Mucosa of stomach (tissue), 1 donor: ENCODE results near the gene CD72.

Experiments used
- H3K27me3 ChIP-seq: one replicate; pipeline ENCODE4 v1.7.0; 2013; ENCODE audit warnings: mild to moderate bottlenecking, low read length; ENCODE audit not compliant: control insufficient read depth, insufficient read depth
- H3K36me3 ChIP-seq: one replicate; pipeline ENCODE4 v1.7.0; 2013; ENCODE audit warnings: low read length; ENCODE audit not compliant: control insufficient read depth, insufficient read depth
- H3K4me1 ChIP-seq: one replicate; pipeline ENCODE4 v1.7.0; 2013; ENCODE audit warnings: mild to moderate bottlenecking, low read length; ENCODE audit not compliant: control insufficient read depth, insufficient read depth
- H3K4me3 ChIP-seq: one replicate; pipeline ENCODE4 v1.7.0; 2013; ENCODE audit warnings: low read length
- H3K9ac ChIP-seq: one replicate; pipeline ENCODE4 v1.7.0; 2013; ENCODE audit warnings: mild to moderate bottlenecking, low read length, moderate library complexity
- H3K9me3 ChIP-seq: one replicate; pipeline ENCODE4 v1.7.0; 2013; ENCODE audit warnings: mild to moderate bottlenecking, low read length, moderate library complexity; ENCODE audit not compliant: control insufficient read depth
- donor health status: Pancreatic carcinoma.

CD72 gene

GRCh38 chr9:35658137-35658967 is 40.1 kb upstream of the CD72 start, which contains the start of gene CCDC107:
TSS of gene CCDC107 (plus strand) at chr9:35658292. CDS start at chr9:35658380, 88 bp downstream.
- Histone ChIP-seq H3K9me3 (no peaks in the 10 kb centered on the region), H3K9ac (peak within 1 kb of the TSS; percentile 90), H3K27me3 (no peaks in the 10 kb centered on the region), H3K36me3 (peaks cover 3% of the 10 kb centered on the region), H3K4me1 (peaks cover 41% of the 10 kb centered on the region), H3K4me3 (peak within 1 kb of the TSS; percentile 60)

- H3K9me3 ChIP-seq, result no peaks in the 10 kb centered on the region
These were observed 39.4 kb upstream of the CD72 start, which contains the start of gene RMRP for GRCh38 chr9:35657546-35658136. TSS of gene RMRP (minus strand) at chr9:35658019.

GRCh38 chr9:35656831-35657545 is 38.8 kb upstream of the CD72 start:
- H3K4me1 ChIP-seq, result peaks cover 41% of the 10 kb centered on the region
- H3K9ac ChIP-seq, result peak overlapping the region; percentile 90
- peak overlapping the region; percentile 60 for H3K4me3 ChIP-seq
- H3K36me3 ChIP-seq, result peaks cover 3% of the 10 kb centered on the region
- H3K27me3 ChIP-seq, result no peaks in the 10 kb centered on the region
- no peaks in the 10 kb centered on the region for H3K9me3 ChIP-seq

More at GRCh38 chr9:35657546-35658136, 39.4 kb upstream of the CD72 start, which contains the start of gene RMRP:
- peak within 1 kb of the TSS; percentile 90 for H3K9ac ChIP-seq
- H3K36me3 ChIP-seq, result peaks cover 3% of the 10 kb centered on the region
- H3K4me1 ChIP-seq, result peaks cover 41% of the 10 kb centered on the region
- H3K4me3 ChIP-seq, result peak within 1 kb of the TSS; percentile 60
- no peaks in the 10 kb centered on the region for H3K27me3 ChIP-seq

GRCh38 chr9:35656348-35656747 is 38.1 kb upstream of the CD72 start:
- Histone ChIP-seq H3K36me3 (peaks cover 3% of the 10 kb centered on the region), H3K9ac (no peak overlapping the region), H3K9me3 (no peaks in the 10 kb centered on the region), H3K4me1 (peaks cover 41% of the 10 kb centered on the region), H3K4me3 (no peak overlapping the region), H3K27me3 (no peaks in the 10 kb centered on the region)

GRCh38 chr9:35653611-35654010 is 35.4 kb upstream of the CD72 start:
- Histone ChIP-seq H3K4me1 (peaks cover 22% of the 10 kb centered on the region), H3K9me3 (no peaks in the 10 kb centered on the region), H3K36me3 (no peaks in the 10 kb centered on the region), H3K4me3 (no peak overlapping the region), H3K27me3 (no peaks in the 10 kb centered on the region), H3K9ac (no peak overlapping the region)

GRCh38 chr9:35652829-35653209 is 34.6 kb upstream of the CD72 start:
- peaks cover 22% of the 10 kb centered on the region for H3K4me1 ChIP-seq

GRCh38 chr9:35651956-35652828 is 34.0 kb upstream of the CD72 start:
- no peaks in the 10 kb centered on the region for H3K36me3 ChIP-seq
- H3K9ac ChIP-seq, result no peak overlapping the region
- H3K4me3 ChIP-seq, result no peak overlapping the region
- no peaks in the 10 kb centered on the region for H3K27me3 ChIP-seq
- no peaks in the 10 kb centered on the region for H3K9me3 ChIP-seq
- H3K4me1 ChIP-seq, result peaks cover 21% of the 10 kb centered on the region

More at GRCh38 chr9:35652829-35653209, 34.6 kb upstream of the CD72 start:
- Histone ChIP-seq H3K9ac (no peak overlapping the region), H3K4me3 (no peak overlapping the region), H3K27me3 (no peaks in the 10 kb centered on the region), H3K9me3 (no peaks in the 10 kb centered on the region), H3K36me3 (no peaks in the 10 kb centered on the region)

GRCh38 chr9:35650341-35651158 is 32.3 kb upstream of the CD72 start, which contains the start of gene SIT1:
TSS of gene SIT1 (minus strand) at chr9:35650931. CDS start at chr9:35650853, 78 bp downstream.
- peak within 1 kb of the TSS; percentile 42 for H3K9ac ChIP-seq
- no peaks in the 10 kb centered on the region for H3K36me3 ChIP-seq
- H3K27me3 ChIP-seq, result no peaks in the 10 kb centered on the region
- H3K4me3 ChIP-seq, result no peak within 1 kb of the TSS
- H3K4me1 ChIP-seq, result peaks cover 23% of the 10 kb centered on the region
- no peaks in the 10 kb centered on the region for H3K9me3 ChIP-seq

GRCh38 chr9:35649431-35650340 is 31.5 kb upstream of the CD72 start:
- Histone ChIP-seq H3K36me3 (no peaks in the 10 kb centered on the region), H3K9ac (peak overlapping the region; percentile 5), H3K4me1 (peaks cover 23% of the 10 kb centered on the region), H3K27me3 (no peaks in the 10 kb centered on the region), H3K4me3 (no peak overlapping the region), H3K9me3 (no peaks in the 10 kb centered on the region)
